Smooth muscle cell (in vitro differentiated cells): ENCODE results near the gene RNF141. TPM values are rescaled to one million over a fixed set of nuclear protein-coding genes. Genes with fewer than 3 reads are reported as not detected.

Source experiments
- DNase-seq: peaks from one replicate; lab custom pipeline; 2025; ENCODE audit not compliant: unreplicated experiment; lab: John Stamatoyannopoulos, UW
- H2AFZ ChIP-seq: fragments of 200-600 bp; sonication (generic); 2 replicates; pipeline ENCODE4 v1.6.0; 2016; ENCODE audit warnings: antibody characterized with exemption, low read depth, mild to moderate bottlenecking
- H3F3A ChIP-seq: fragments of 200-600 bp; sonication (generic); 2 replicates; pipeline ENCODE4 v1.6.0; 2017; ENCODE audit warnings: antibody characterized with exemption, low read depth
- H3K27ac ChIP-seq: fragments of 200-600 bp; sonication (generic); 2 replicates; pipeline ENCODE4 v1.5.1; 2016; ENCODE audit warnings: low read depth, mild to moderate bottlenecking
- H3K27me3 ChIP-seq: fragments of 200-600 bp; sonication (generic); 2 replicates; pipeline ENCODE4 v1.6.1; 2016; ENCODE audit warnings: low read depth, mild to moderate bottlenecking
- H3K36me3 ChIP-seq: fragments of 200-600 bp; sonication (generic); 2 replicates; pipeline ENCODE4 v1.5.1; 2016; ENCODE audit warnings: low read depth
- H3K4me1 ChIP-seq: fragments of 200-600 bp; sonication (generic); 2 replicates; pipeline ENCODE4 v1.5.1; 2016; ENCODE audit warnings: low read depth
- H3K4me2 ChIP-seq: fragments of 200-600 bp; sonication (generic); 2 replicates; pipeline ENCODE4 v1.6.0; 2016; ENCODE audit warnings: mild to moderate bottlenecking
- H3K4me3 ChIP-seq: fragments of 200-600 bp; sonication (generic); 2 replicates; pipeline ENCODE4 v1.5.1; 2016; ENCODE audit warnings: mild to moderate bottlenecking
- H3K79me2 ChIP-seq: fragments of 200-600 bp; sonication (generic); 2 replicates; pipeline ENCODE4 v1.6.0; 2016; ENCODE audit warnings: low read depth, mild to moderate bottlenecking
- H3K9ac ChIP-seq: fragments of 200-600 bp; sonication (generic); 2 replicates; pipeline ENCODE4 v1.6.0; 2016; ENCODE audit warnings: low read depth
- H3K9me3 ChIP-seq: fragments of 200-600 bp; sonication (generic); replicated peaks from 2 replicates; pipeline ENCODE4 v1.5.1; 2016; ENCODE audit warnings: low read depth
- H4K20me1 ChIP-seq: fragments of 200-600 bp; sonication (generic); 2 replicates; pipeline ENCODE4 v1.6.0; 2016; ENCODE audit warnings: low read depth
- CTCF ChIP-seq: fragments of 200-600 bp; sonication (generic); IDR thresholded peaks from 2 replicates; pipeline ENCODE4 v1.5.1; 2017; ENCODE audit warnings: borderline replicate concordance, mild to moderate bottlenecking, antibody characterized with exemption; ENCODE audit not compliant: insufficient read depth, poor library complexity, severe bottlenecking
- WGBS: methylation state at CpG from one replicate; pipeline ENCODE4 v1.1.7; 2016; ENCODE audit warnings: low lambda C conversion rate; 5-methylcytosine and 5-hydroxymethylcytosine counted together
- polyA plus RNA-seq: library from polyadenylated mRNA; unstranded; fragments of >200 nt; fragmentation: Nextera tagmentation; extraction: Ambion mirVana; gene quantifications from 2 replicates; pipeline ENCODE4 v1.2.1, GENCODE V29; 2016
- total RNA-seq: library from RNA; depleted of rRNA; stranded (reverse); fragments of >200 nt; gene quantifications from 2 replicates; pipeline ENCODE4 v1.2.3, GENCODE V29; 2014

RNF141 gene
- total and polyA plus RNA-seq, 2 experiments from 2014 or later: 16.2 to 24.4 TPM

DNA sequence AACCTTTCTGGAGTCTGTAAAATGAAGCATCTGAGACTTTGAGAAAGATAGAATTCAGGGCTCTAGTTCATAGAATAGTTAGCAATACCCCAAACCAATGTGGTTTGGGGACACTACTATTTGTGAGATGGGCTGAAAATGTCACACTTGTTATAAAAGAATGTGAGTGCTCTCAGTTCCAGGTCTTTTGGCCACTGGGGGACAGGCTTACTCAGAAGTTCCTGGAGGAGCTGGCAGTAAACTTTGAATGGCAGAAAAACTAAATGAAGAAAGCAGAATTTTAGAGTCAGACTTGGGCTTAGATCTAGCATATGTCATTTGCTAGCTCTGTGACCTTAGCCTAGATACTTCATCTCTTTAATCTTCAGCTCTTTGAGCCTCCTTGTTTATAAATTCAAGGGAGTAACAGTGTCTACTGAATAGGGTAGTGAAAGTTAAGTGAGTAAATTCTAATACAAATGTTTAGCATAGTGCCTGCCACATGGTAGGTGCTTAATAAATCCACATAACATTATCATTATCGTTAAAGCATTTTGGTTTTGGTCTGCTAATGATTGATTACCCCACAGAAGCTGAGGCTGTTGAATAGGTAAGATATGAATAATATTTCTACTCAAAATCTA lies 23.8 kb upstream of the RNF141 start:
- H3K4me2 ChIP-seq: no peak overlapping the region
- H2AFZ ChIP-seq: no peak overlapping the region
- no peaks in the 10 kb centered on the region for H4K20me1 ChIP-seq
- WGBS: 76% methylated on average over 1 of the region's 1 CpG
- H3K9me3 ChIP-seq: no peaks in the 10 kb centered on the region
- no peaks in the 10 kb centered on the region for H3K36me3 ChIP-seq
- no peak overlapping the region for H3K27ac ChIP-seq
- H3K79me2 ChIP-seq: no peaks in the 10 kb centered on the region
- no peak overlapping the region for H3K9ac ChIP-seq
- no peak for DNase-seq
- no peaks in the 10 kb centered on the region for H3F3A ChIP-seq
- no peaks in the 10 kb centered on the region for H3K4me1 ChIP-seq
- no peaks in the 10 kb centered on the region for H3K27me3 ChIP-seq
- TF ChIP-seq CTCF: no peak
- no peak overlapping the region for H3K4me3 ChIP-seq

- no peak overlapping the region for H3K9ac ChIP-seq
- no peak overlapping the region for H3K4me3 ChIP-seq
- H3K4me2 ChIP-seq: no peak overlapping the region
- H3K4me1 ChIP-seq: no peaks in the 10 kb centered on the region
- no peaks in the 10 kb centered on the region for H3K79me2 ChIP-seq
- no peaks in the 10 kb centered on the region for H3F3A ChIP-seq
- no peaks in the 10 kb centered on the region for H4K20me1 ChIP-seq
- no peak for DNase-seq
- no peak overlapping the region for H2AFZ ChIP-seq
- H3K27me3 ChIP-seq: no peaks in the 10 kb centered on the region
- no peak for TF ChIP-seq CTCF
- H3K36me3 ChIP-seq: no peaks in the 10 kb centered on the region
- no peaks in the 10 kb centered on the region for H3K9me3 ChIP-seq
- H3K27ac ChIP-seq: no peak overlapping the region
- 85% methylated on average over 3 of the region's 3 CpGs for WGBS
Observed at GRCh38 chr11:10564030-10564429, 23.0 kb upstream of the RNF141 start.

GRCh38 chr11:10561947-10562346 lies 21.0 kb upstream of the RNF141 start:
- H3K36me3 ChIP-seq: no peaks in the 10 kb centered on the region
- H3K4me1 ChIP-seq: no peaks in the 10 kb centered on the region
- no peak for TF ChIP-seq CTCF
- 100% methylated on average over 1 of the region's 1 CpG for WGBS
- H3K79me2 ChIP-seq: no peaks in the 10 kb centered on the region
- peaks cover 3% of the 10 kb centered on the region for H3K27me3 ChIP-seq
- no peak overlapping the region for H2AFZ ChIP-seq
- H3K9ac ChIP-seq: no peak overlapping the region
- H3K4me2 ChIP-seq: no peak overlapping the region
- no peak overlapping the region for H3K27ac ChIP-seq
- H3K9me3 ChIP-seq: no peaks in the 10 kb centered on the region
- no peak overlapping the region for H3K4me3 ChIP-seq
- no peaks in the 10 kb centered on the region for H3F3A ChIP-seq
- DNase-seq: no peak
- H4K20me1 ChIP-seq: no peaks in the 10 kb centered on the region
